Neuron (in vitro differentiated cells): Measurements from ENCODE around the gene CDH4.

Experiments used
- H2AFZ ChIP-seq: one replicate; pipeline ENCODE4 v1.6.1; 2013; ENCODE audit warnings: low read depth, mild to moderate bottlenecking, inconsistent platforms, low read length, moderate library complexity
- H3K27me3 ChIP-seq: one replicate; pipeline ENCODE4 v1.6.1; 2013; ENCODE audit warnings: low read length; ENCODE audit not compliant: insufficient read depth
- H3K36me3 ChIP-seq: one replicate; pipeline ENCODE4 v1.6.1; 2013; ENCODE audit warnings: low read length; ENCODE audit not compliant: insufficient read depth
- H3K4me1 ChIP-seq: one replicate; pipeline ENCODE4 v1.6.1; 2013; ENCODE audit warnings: low read length; ENCODE audit not compliant: insufficient read depth
- H3K4me3 ChIP-seq: 2 replicates; pipeline ENCODE4 v1.5.1; 2013; ENCODE audit warnings: mild to moderate bottlenecking, low read length, moderate library complexity
- H3K9me3 ChIP-seq: one replicate; pipeline ENCODE4 v1.6.1; 2013; ENCODE audit warnings: low read length

Gene CDH4

DNA sequence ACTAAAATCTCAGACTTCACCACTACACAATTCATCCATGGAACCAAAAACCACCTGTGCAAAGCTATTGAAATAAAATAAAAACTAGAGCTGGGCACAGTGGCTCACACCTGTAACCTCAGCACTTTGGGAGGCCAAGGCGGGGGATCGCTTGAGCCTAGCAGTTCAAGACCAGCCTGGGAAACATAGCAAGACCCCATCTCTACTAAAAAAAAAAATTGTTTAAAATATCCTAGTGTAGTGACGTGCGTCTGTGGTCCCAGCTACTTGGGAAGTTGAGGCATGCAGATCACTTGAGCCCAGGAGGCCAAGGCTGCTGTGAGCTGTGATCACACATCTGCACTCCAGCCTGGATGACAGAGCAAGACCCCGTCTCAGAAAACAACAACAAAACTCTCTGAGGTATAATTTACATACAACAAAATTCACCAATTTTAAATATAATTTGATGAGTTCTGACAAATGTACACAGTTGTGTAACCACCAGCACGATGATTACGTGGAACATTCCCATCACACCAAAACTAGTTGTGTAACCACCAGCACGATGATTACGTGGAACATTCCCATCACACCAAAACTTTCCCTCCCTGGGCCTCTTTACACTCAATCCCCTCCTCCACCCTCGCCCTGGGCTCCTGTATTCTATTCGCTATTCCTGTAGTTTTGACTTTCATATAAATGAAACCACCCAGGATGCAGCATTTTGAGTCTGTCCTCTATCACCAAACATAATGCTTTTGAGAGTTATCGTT is 706.1 kb downstream of the CDH4 start:
- Histone ChIP-seq H3K27me3 (no peaks in the 10 kb centered on the region), H2AFZ (no peak overlapping the region), H3K4me1 (no peaks in the 10 kb centered on the region), H3K4me3 (no peak overlapping the region), H3K36me3 (no peaks in the 10 kb centered on the region), H3K9me3 (peaks cover 2% of the 10 kb centered on the region)

DNA sequence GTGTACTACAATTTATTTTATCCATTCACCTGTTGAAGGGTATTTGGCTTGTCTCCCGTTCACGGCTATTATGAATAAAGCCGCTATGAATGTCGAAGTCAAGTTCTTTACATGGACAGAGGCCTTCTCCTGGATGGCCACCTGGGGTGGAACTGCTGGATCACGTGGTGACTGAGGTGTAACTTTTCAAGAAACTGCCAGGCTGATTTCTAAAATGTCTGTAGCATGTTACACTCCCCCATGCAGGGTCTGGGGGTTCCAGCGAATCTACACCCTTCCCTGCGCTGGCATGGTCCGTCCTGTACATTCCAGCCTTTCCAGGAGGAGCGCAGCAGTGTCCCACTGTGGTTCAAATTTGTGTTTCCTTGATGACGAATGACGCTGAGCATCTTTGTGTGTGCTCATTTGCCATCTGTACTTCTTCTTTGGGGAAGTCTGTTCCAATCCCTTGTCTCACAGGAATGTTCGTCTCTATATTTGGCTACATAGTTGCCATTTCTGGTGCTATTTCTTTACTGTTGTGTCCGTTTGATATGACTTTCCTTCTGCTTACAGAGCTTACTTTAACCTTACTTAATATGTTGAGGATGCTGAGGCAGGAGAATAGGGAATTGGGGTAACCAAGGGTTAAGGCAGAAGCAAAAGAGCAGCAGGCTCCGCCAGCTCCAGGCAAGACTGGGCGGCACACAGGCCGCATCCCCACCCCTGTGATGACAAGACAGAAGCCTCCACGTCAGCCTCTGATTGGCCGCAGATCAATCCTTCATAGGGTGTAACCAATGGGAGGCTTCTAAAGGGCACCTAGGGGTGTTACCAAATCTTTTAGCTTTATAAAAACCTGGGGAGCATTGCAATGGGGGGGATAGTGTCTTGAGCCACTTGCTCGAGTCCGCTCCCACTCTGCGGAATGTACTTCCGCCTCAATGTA is 707.0 kb downstream of the CDH4 start:
- Histone ChIP-seq H3K36me3 (no peaks in the 10 kb centered on the region), H3K4me3 (no peak overlapping the region), H2AFZ (no peak overlapping the region), H3K9me3 (peaks cover 2% of the 10 kb centered on the region), H3K4me1 (no peaks in the 10 kb centered on the region), H3K27me3 (no peaks in the 10 kb centered on the region)

DNA sequence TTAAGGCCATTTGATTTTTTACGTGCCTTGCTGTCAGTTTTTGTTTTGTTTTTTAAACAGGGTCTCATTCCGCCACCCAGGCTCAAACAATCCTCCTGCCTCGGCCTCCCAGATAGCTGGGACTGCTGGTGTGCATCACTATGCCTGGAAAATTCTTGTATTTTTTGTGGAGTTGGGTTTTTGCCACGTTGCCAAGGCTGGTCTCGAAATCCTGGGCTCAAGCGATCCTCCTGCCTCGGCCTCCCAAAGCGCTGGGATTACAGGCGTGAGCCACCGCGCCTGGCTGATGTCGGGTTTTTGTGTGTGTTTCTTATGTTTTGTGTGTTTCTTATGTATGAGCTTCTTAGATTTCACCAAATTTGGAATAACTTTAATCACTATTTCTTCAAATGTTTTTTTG is 708.8 kb downstream of the CDH4 start:
- Histone ChIP-seq H3K27me3 (no peaks in the 10 kb centered on the region), H3K36me3 (no peaks in the 10 kb centered on the region), H3K4me1 (no peaks in the 10 kb centered on the region), H2AFZ (no peak overlapping the region), H3K9me3 (peaks cover 2% of the 10 kb centered on the region), H3K4me3 (no peak overlapping the region)

DNA sequence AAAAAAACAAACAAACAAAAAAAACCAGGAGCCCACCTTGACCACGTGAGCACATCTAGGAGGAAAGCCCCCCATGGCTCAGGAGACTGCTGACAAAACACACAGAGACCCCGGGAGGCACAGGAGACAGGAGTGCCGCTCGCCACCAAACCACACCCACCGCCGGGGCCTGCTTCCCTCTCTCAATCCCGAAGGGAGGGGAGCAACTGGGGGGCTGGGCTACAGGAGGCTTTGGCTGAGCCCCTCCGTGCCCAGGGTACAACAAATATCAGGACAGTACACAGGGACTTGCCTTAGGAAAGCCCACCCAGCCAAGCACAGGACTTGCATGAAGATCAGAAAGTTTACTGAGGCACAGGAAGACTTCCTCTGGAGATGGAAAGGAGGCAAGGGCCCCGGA is 711.1 kb downstream of the CDH4 start:
- H3K36me3 ChIP-seq: no peaks in the 10 kb centered on the region
- H3K4me1 ChIP-seq: no peaks in the 10 kb centered on the region
- no peaks in the 10 kb centered on the region for H3K27me3 ChIP-seq
- H3K9me3 ChIP-seq: peaks cover 2% of the 10 kb centered on the region
- no peak overlapping the region for H3K4me3 ChIP-seq
- no peak overlapping the region for H2AFZ ChIP-seq

DNA sequence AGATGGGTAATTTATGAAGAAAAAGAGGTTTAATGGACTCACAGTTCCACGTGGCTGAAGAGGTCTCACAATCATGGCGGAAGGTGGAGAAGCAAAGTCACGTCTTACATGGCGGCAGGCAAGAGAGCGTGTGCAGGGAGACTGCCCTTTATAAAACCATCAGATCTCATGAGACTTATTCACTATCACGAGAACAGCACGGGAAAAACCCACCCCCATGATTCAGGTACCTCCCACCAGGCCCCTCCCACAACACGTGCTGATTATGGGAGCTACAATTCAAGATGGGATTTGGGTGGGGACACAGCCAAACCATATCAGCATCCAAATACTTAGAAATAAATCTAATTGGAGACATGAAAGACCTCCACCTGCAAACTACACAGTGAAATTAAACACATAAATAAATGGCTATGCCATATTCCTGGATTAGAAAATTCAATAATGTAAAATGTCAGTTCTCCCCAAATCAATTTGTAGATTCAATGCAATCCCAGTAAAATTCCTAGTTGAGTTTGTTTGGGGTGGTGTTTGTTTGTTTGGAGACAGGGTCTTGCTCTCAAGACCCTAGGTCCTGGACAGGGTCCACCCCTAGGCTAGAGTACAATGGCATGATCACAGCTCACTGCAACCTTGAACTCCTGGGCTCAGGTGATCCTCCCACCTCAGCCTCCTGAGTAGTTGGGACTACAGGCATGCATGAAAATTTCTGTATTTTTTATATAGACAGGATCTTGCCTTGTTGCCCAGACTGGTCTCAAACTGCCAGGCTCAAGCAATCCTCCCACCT is 712.0 kb downstream of the CDH4 start:
- Histone ChIP-seq H3K4me3 (no peak overlapping the region), H3K27me3 (no peaks in the 10 kb centered on the region), H3K36me3 (no peaks in the 10 kb centered on the region), H2AFZ (no peak overlapping the region), H3K9me3 (peaks cover 2% of the 10 kb centered on the region), H3K4me1 (no peaks in the 10 kb centered on the region)

DNA sequence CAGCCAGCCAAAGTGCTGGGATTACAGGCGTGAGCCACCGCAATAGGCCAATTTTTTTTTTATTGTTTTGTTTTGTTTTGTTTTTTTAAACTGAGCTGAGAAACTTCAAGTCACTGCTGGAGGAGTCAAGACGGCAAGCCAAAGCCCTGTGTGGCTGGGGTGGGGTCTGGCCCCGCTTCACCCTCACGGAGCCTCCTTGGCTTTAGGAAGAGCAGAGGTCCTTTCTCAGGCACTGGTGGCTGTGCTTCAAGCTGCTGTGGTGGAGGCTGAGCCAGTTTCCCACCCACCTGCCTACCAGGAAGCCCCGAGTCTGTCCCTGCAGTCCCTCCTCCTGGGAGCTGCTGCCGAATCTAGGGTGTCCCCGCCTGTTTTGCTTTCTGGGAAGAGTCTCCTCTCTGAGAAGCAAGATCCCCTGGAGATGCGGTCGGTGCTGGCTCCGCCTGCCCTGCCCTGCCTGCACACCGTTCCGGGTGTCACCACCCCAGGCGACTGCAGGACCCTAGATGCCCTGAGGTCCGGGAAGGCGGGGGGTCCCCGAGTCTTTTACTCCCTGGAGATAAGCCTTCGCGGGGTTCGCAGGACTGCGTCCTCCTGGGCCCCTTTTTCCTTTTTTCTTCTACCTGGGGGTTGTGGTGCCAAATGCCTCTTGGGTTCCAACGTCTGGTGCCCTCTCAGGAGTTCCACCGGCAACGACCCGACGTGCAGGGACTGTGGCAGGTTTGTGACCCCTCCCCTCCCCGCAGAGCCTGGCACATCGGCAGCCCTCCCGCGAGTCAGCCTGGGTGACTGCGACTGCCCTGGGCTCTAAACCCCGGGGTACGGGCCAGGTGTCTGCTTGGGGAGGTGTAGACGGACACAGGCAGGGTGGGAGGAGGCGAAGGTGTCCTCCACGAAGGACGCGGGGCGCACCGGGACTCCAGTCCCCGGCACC is 712.9 kb downstream of the CDH4 start:
- no peaks in the 10 kb centered on the region for H3K4me1 ChIP-seq
- no peak overlapping the region for H2AFZ ChIP-seq
- no peak overlapping the region for H3K4me3 ChIP-seq
- peaks cover 2% of the 10 kb centered on the region for H3K9me3 ChIP-seq
- no peaks in the 10 kb centered on the region for H3K27me3 ChIP-seq
- H3K36me3 ChIP-seq: no peaks in the 10 kb centered on the region

DNA sequence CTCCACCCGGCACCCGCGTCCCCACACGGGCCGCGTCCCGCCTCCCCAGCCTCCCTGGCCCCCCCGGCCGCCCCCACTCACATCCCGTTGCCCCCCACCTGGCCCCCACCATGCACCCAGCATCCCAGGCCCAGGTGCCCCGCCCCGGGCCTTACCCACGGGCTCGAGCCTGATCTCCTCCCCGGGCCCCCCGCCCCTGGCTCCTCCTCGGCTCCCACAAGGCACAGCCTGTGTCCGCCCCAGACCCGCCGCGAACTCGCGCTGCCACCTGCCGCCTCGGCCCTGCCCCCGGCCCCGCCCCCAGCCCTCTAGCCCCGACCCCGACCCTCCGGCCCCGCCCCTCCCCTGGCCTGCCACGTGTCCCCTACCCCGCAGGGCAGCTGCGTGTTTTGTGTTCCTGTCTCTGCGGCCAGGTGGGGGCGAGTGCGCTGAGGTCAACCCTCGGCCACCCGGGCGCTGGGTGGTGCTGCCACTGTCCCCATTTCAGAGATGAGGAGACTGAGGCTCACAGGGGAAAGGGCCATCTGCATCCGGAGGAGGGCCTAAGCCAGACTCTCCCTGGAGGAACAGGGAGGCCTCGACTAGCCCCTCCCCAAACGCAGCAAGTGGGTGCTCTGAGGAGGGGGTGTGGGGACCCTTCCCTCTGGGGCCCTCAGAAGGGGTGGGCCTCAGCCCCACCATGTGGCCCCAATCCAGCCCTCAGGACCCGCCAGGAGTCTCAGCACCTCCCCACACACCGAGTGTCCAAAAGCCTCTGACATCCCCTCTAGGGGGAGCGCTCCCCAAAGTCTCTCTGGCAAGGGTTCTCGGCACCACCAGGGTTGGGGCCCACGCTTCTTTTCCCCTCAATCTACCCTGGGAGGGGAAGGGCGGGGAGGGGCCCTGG is 713.8 kb downstream of the CDH4 start:
- Histone ChIP-seq H2AFZ (no peak overlapping the region), H3K4me1 (no peaks in the 10 kb centered on the region), H3K9me3 (peaks cover 2% of the 10 kb centered on the region), H3K4me3 (no peak overlapping the region), H3K36me3 (no peaks in the 10 kb centered on the region), H3K27me3 (no peaks in the 10 kb centered on the region)

DNA sequence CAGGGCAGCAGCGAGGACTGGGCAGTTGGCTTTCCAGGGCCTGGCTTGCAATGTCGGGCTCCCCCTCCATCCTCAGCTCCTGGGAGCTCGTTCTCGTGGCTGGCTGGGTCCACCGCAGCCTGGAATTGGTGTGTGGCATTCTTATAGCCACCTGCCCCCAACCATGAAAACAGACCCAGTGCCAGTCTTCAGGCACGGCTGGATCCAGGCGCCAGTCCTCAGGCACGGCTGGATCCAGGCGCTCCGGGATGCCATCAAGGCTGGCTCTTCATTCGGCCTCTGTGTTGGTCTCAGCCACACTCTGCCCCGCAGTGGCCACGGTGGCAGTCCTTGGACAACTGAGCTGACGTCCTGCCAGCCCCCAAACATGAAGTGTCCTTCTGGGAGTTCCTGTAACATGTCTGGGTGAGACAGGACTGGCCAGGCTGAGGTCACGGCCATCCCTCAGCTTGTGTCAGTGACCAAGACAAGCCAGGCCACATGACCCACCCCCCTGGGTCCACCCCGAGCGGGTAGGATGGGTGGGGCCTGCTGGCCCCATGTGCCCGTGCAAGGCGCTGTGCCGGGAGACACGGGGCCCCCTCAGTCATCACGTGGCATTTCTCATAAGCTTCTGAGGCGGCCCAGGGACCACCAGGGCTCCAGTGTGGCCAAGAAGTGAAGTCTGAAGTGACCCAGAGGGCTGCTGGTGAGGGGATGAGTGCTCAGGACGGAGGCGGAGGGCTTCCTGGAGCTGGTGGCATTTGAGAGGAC is 714.6 kb downstream of the CDH4 start:
- H3K4me1 ChIP-seq: no peaks in the 10 kb centered on the region
- no peak overlapping the region for H3K4me3 ChIP-seq
- no peaks in the 10 kb centered on the region for H3K27me3 ChIP-seq
- H3K9me3 ChIP-seq: peaks cover 4% of the 10 kb centered on the region
- H3K36me3 ChIP-seq: no peaks in the 10 kb centered on the region
- H2AFZ ChIP-seq: no peak overlapping the region

DNA sequence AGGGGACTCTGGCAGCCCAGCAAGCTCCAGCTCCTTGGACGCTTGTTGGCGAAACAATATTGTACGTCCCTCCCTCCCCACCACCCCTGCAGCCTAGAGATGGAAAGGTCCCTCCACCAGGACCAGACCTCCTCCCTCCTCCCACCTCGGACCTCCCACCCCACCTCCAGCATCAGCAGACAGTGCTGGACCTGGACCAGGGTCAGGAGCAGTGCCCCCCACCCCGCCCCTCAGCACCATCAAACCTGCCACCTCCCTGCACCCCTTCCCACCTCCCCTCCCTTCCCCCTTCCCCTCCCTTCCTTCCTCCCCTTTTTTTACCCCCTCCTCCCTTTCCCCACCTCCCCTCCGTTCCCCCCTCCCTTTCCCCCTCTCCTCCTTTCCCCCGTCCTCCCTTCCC is 715.2 kb downstream of the CDH4 start:
- Histone ChIP-seq H3K9me3 (peaks cover 7% of the 10 kb centered on the region), H2AFZ (no peak overlapping the region), H3K27me3 (no peaks in the 10 kb centered on the region), H3K4me1 (no peaks in the 10 kb centered on the region), H3K4me3 (no peak overlapping the region), H3K36me3 (peaks cover 3% of the 10 kb centered on the region)

DNA sequence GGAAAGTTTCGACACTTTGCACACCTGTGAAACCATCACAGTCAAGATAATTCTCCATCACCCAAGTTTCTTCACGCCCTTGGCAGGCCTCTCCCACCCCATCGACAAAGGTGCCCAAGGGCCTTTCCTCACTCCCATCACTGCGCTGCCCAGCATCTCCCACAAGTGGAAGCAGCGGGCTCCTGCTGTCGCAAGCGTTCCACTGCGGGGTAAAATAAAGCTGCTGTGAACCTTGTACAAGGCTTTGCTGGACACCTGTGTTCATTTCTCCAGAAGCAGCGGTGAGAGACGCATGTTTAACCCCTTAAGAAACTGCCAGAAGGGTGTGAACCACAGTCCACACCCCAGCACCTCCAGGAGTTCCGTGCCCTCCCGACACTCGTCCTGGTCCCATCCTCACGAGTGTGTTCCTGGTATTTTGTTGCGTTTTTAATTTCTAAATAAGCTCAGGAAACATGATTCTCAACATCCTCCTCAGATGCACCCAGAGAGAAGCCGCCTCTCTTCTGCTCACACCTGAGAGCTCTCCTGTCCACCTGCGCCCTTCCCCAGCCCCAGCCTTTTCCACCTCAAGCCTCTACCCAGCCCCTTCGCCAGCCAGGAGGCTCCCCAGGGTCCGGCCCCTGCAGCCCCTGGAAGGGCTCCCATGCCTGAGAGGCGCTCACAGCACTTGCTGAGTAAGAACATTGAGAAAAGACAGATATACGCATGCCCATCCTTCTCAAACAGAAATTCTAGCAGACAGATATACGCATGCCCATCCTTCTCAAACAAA is 716.2 kb downstream of the CDH4 start:
- Histone ChIP-seq H3K27me3 (no peaks in the 10 kb centered on the region), H3K4me1 (no peaks in the 10 kb centered on the region), H3K36me3 (peaks cover 12% of the 10 kb centered on the region), H3K4me3 (no peak overlapping the region), H3K9me3 (peaks cover 15% of the 10 kb centered on the region), H2AFZ (no peak overlapping the region)
